ENCODE measurements around the gene INTS15. TPM values are rescaled to one million over a fixed set of nuclear protein-coding genes. Genes with fewer than 3 reads are reported as not detected.

Gene INTS15
- polyA plus RNA-seq, 1 donor (not counting 4 experiments of a cell fraction or from before 2014, with no cell fraction given) = 11.9 TPM

DNA sequence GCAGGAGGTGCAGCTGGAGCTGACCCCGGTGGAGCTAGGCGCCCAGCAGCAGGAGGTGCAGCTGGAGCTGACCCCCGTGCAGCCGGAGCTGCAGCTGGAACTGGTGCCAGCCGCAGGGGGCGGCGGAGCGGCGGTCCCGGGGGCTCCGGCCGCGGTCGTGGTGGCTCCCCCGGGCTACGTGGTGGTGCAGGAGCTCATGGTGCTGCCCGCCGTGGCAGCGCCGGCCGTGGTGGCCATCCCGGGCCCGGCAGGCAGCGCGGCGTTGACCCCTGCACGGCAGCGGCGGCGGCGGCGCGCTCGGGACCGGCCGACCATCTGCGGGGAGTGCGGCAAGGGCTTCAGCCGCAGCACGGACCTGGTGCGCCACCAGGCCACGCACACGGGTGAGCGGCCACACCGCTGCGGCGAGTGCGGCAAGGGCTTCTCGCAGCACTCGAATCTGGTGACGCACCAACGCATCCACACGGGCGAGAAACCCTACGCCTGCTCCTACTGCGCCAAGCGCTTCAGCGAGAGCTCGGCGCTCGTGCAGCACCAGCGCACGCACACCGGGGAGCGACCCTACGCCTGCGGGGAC lies 32.4 kb downstream of the INTS15 start:
- no peak overlapping the region for H3K9ac ChIP-seq (ENCODE audit: control insufficient read depth, extremely low read depth, insufficient read depth, low read length)
- dilution Hi-C loops (cut with MboI; ENCODE audit: extremely low pct_ligation_motif_present, low sequenced_read_pairs) = no loop called here
- DNase-seq (ENCODE audit: low read depth, low spot score) (no peak), FAIRE-seq (no peak)
- no peaks in the 10 kb centered on the region for H3K79me2 ChIP-seq (ENCODE audit: control insufficient read depth, insufficient read depth, low read length)
- H3K4me1 ChIP-seq (ENCODE audit: control insufficient read depth, extremely low read depth, insufficient read depth, low read length) = no peaks in the 10 kb centered on the region
- no peak overlapping the region for H2AFZ ChIP-seq (ENCODE audit: control insufficient read depth, low read length)
- peaks cover 3% of the 10 kb centered on the region for H4K20me1 ChIP-seq (ENCODE audit: control insufficient read depth, extremely low read depth, insufficient read depth, low read length)
- TF ChIP-seq, protein P1, sequence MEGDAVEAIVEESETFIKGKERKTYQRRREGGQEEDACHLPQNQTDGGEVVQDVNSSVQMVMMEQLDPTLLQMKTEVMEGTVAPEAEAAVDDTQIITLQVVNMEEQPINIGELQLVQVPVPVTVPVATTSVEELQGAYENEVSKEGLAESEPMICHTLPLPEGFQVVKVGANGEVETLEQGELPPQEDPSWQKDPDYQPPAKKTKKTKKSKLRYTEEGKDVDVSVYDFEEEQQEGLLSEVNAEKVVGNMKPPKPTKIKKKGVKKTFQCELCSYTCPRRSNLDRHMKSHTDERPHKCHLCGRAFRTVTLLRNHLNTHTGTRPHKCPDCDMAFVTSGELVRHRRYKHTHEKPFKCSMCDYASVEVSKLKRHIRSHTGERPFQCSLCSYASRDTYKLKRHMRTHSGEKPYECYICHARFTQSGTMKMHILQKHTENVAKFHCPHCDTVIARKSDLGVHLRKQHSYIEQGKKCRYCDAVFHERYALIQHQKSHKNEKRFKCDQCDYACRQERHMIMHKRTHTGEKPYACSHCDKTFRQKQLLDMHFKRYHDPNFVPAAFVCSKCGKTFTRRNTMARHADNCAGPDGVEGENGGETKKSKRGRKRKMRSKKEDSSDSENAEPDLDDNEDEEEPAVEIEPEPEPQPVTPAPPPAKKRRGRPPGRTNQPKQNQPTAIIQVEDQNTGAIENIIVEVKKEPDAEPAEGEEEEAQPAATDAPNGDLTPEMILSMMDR (optimal IDR thresholded peaks at IDR 0.05 in 1 of 3, IDR thresholded peaks at IDR 0.05 in 1 of 3, conservative IDR thresholded peaks at IDR 0.05 in 1 of 3; ENCODE audit: extremely low read depth in 1 of 3, insufficient read depth in 2 of 3, low read length in 3 of 3) = no peak
- TF ChIP-seq EZH2 (IDR thresholded peaks at IDR 0.05; ENCODE audit: low read length) = no peak
- no peak overlapping the region for H3K27ac ChIP-seq (ENCODE audit: control insufficient read depth, insufficient read depth, low read length)
- no peak overlapping the region for H3K4me3 ChIP-seq (ENCODE audit: control insufficient read depth in 2 of 3, extremely low read depth in 1 of 3, insufficient read depth in 2 of 3, low read depth in 1 of 3, low read length in 3 of 3)
- H3K36me3 ChIP-seq (ENCODE audit: control insufficient read depth in 2 of 2, extremely low read depth in 1 of 2, insufficient read depth in 2 of 2, low read length in 2 of 2) = no peaks in the 10 kb centered on the region
- H3K4me2 ChIP-seq (ENCODE audit: control insufficient read depth, extremely low read depth, insufficient read depth, low read depth, low read length) = no peak overlapping the region
- peaks cover 5% of the 10 kb centered on the region for H3K27me3 ChIP-seq (ENCODE audit: control insufficient read depth, extremely low read depth, insufficient read depth, low read length)
- H3K9me3 ChIP-seq (ENCODE audit: control insufficient read depth, low read depth, low read length) = no peaks in the 10 kb centered on the region
- no peaks in the 10 kb centered on the region for H3K9me1 ChIP-seq (ENCODE audit: control insufficient read depth, extremely low read depth, insufficient read depth, low read length)

DNA sequence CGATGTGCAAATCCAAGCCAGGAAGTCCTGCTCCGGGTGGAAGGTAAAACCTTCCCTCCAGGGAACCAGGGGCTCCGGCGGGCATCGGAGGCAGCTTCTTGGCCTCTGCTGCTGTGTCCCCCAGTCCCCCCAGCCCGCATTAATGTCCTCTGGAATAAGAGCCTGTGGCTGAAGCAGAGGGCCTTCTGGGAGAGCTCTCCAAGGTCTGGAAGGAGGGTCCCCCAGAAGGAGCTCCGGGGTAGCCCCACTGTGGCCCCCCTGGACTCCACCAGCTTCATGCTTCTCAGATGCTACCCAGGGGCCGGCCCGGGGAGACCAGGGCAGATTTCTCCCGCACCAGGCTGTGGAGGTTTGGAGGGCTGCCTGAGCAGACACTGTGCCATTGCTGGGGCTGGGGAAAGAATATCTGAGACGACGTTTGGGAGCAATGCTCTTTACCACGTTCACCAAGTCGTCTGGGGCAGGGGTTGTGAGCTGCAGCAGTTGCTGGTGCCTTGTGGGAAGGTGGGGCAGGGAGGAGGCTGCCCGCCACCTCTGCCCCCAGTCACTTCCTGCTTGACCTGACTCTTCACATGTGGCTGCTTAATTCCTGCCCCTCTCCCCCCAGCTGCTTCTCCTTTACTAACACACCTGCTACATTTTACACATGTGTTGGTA lies 33.9 kb downstream of the INTS15 start:
- dilution Hi-C loops (cut with MboI; ENCODE audit: extremely low pct_ligation_motif_present, low sequenced_read_pairs) = no loop called here
- H3K4me3 ChIP-seq (ENCODE audit: control insufficient read depth in 2 of 3, extremely low read depth in 1 of 3, insufficient read depth in 2 of 3, low read depth in 1 of 3, low read length in 3 of 3) = no peak overlapping the region
- no peaks in the 10 kb centered on the region for H3K27me3 ChIP-seq (ENCODE audit: control insufficient read depth, extremely low read depth, insufficient read depth, low read length)
- peaks cover 6% of the 10 kb centered on the region for H3K4me1 ChIP-seq (ENCODE audit: control insufficient read depth, extremely low read depth, insufficient read depth, low read length)
- H2AFZ ChIP-seq (ENCODE audit: control insufficient read depth, low read length) = no peak overlapping the region
- H4K20me1 ChIP-seq (ENCODE audit: control insufficient read depth, extremely low read depth, insufficient read depth, low read length) = peaks cover 3% of the 10 kb centered on the region
- no peak overlapping the region for H3K27ac ChIP-seq (ENCODE audit: control insufficient read depth, insufficient read depth, low read length)
- H3K79me2 ChIP-seq (ENCODE audit: control insufficient read depth, insufficient read depth, low read length) = no peaks in the 10 kb centered on the region
- H3K9me1 ChIP-seq (ENCODE audit: control insufficient read depth, extremely low read depth, insufficient read depth, low read length) = no peaks in the 10 kb centered on the region
- TF ChIP-seq EZH2 (IDR thresholded peaks at IDR 0.05; ENCODE audit: low read length) = no peak
- TF ChIP-seq, protein P1 (optimal IDR thresholded peaks at IDR 0.05 in 1 of 3, IDR thresholded peaks at IDR 0.05 in 1 of 3, conservative IDR thresholded peaks at IDR 0.05 in 1 of 3; ENCODE audit: extremely low read depth in 1 of 3, insufficient read depth in 2 of 3, low read length in 3 of 3) = no peak
- no peaks in the 10 kb centered on the region for H3K36me3 ChIP-seq (ENCODE audit: control insufficient read depth in 2 of 2, extremely low read depth in 1 of 2, insufficient read depth in 2 of 2, low read length in 2 of 2)
- FAIRE-seq (no peak), DNase-seq (ENCODE audit: low read depth, low spot score) (no peak)
- H3K9ac ChIP-seq (ENCODE audit: control insufficient read depth, extremely low read depth, insufficient read depth, low read length) = no peak overlapping the region
- no peak overlapping the region for H3K4me2 ChIP-seq (ENCODE audit: control insufficient read depth, extremely low read depth, insufficient read depth, low read depth, low read length)
- no peaks in the 10 kb centered on the region for H3K9me3 ChIP-seq (ENCODE audit: control insufficient read depth, low read depth, low read length)
